ENCODE measurements around the gene MTNR1A.

Gene MTNR1A

GRCh38 chr4:186581421-186581820 lies 26.1 kb upstream of the MTNR1A start:
- no peaks in the 10 kb centered on the region for H3F3A ChIP-seq (ENCODE audit: insufficient read depth)
- H3K27ac ChIP-seq (ENCODE audit: low read depth, low read length): no peak overlapping the region
- no peaks in the 10 kb centered on the region for H3K9me3 ChIP-seq (ENCODE audit: insufficient read depth, low read length)
- H2AFZ ChIP-seq (ENCODE audit: low read depth, low read length, severe bottlenecking): no peak overlapping the region
- H3K4me2 ChIP-seq (ENCODE audit: low read depth, low read length, poor library complexity, severe bottlenecking): no peak overlapping the region
- H4K20me1 ChIP-seq (ENCODE audit: low read depth, low read length): no peaks in the 10 kb centered on the region
- no peak overlapping the region for H3K4me3 ChIP-seq (ENCODE audit: insufficient read depth, low read length, poor library complexity, severe bottlenecking)
- no peaks in the 10 kb centered on the region for H3K79me2 ChIP-seq (ENCODE audit: insufficient read depth, low read length)
- TF ChIP-seq EZH2phosphoT487 (conservative IDR thresholded peaks at IDR 0.05; ENCODE audit: low read length) (no peak), CTCF (IDR thresholded peaks at IDR 0.05; ENCODE audit: insufficient read depth, low read length, poor library complexity, severe bottlenecking) (no peak)
- H3K27me3 ChIP-seq (ENCODE audit: low read length): no peaks in the 10 kb centered on the region
- H3K36me3 ChIP-seq (ENCODE audit: low read length): no peaks in the 10 kb centered on the region
- H3K9me2 ChIP-seq (replicated peaks; ENCODE audit: insufficient read depth, low read length): no peaks in the 10 kb centered on the region
- no peak overlapping the region for H3K9ac ChIP-seq (ENCODE audit: low read length)

GRCh38 chr4:186580669-186581068 lies 25.3 kb upstream of the MTNR1A start:
- Histone ChIP-seq H3F3A (ENCODE audit: insufficient read depth) (no peaks in the 10 kb centered on the region), H3K4me3 (ENCODE audit: insufficient read depth, low read length, poor library complexity, severe bottlenecking) (no peak overlapping the region), H3K4me2 (ENCODE audit: low read depth, low read length, poor library complexity, severe bottlenecking) (no peak overlapping the region), H3K27ac (ENCODE audit: low read depth, low read length) (no peak overlapping the region), H3K9ac (ENCODE audit: low read length) (no peak overlapping the region), H3K36me3 (ENCODE audit: low read length) (no peaks in the 10 kb centered on the region), H3K9me2 (replicated peaks; ENCODE audit: insufficient read depth, low read length) (no peaks in the 10 kb centered on the region), H3K27me3 (ENCODE audit: low read length) (no peaks in the 10 kb centered on the region), H3K79me2 (ENCODE audit: insufficient read depth, low read length) (no peaks in the 10 kb centered on the region), H4K20me1 (ENCODE audit: low read depth, low read length) (no peaks in the 10 kb centered on the region), H3K9me3 (ENCODE audit: insufficient read depth, low read length) (no peaks in the 10 kb centered on the region), H2AFZ (ENCODE audit: low read depth, low read length, severe bottlenecking) (no peak overlapping the region)
- TF ChIP-seq CTCF (IDR thresholded peaks at IDR 0.05; ENCODE audit: insufficient read depth, low read length, poor library complexity, severe bottlenecking) (no peak), EZH2phosphoT487 (conservative IDR thresholded peaks at IDR 0.05; ENCODE audit: low read length) (no peak)

- Histone ChIP-seq H3K27me3 (ENCODE audit: low read length) (no peaks in the 10 kb centered on the region), H3K9me2 (replicated peaks; ENCODE audit: insufficient read depth, low read length) (no peaks in the 10 kb centered on the region), H3K4me2 (ENCODE audit: low read depth, low read length, poor library complexity, severe bottlenecking) (no peak overlapping the region), H4K20me1 (ENCODE audit: low read depth, low read length) (no peaks in the 10 kb centered on the region), H3K9me3 (ENCODE audit: insufficient read depth, low read length) (no peaks in the 10 kb centered on the region), H3K9ac (ENCODE audit: low read length) (no peak overlapping the region), H3K27ac (ENCODE audit: low read depth, low read length) (no peak overlapping the region), H3K4me3 (ENCODE audit: insufficient read depth, low read length, poor library complexity, severe bottlenecking) (no peak overlapping the region), H3K36me3 (ENCODE audit: low read length) (no peaks in the 10 kb centered on the region), H3F3A (ENCODE audit: insufficient read depth) (no peaks in the 10 kb centered on the region), H3K79me2 (ENCODE audit: insufficient read depth, low read length) (no peaks in the 10 kb centered on the region), H2AFZ (ENCODE audit: low read depth, low read length, severe bottlenecking) (no peak overlapping the region)
- no peak for TF ChIP-seq EZH2phosphoT487 (conservative IDR thresholded peaks at IDR 0.05; ENCODE audit: low read length)
- TF ChIP-seq CTCF (IDR thresholded peaks at IDR 0.05; ENCODE audit: insufficient read depth, low read length, poor library complexity, severe bottlenecking): no peak
Measured at GRCh38 chr4:186570193-186570996, 15.0 kb upstream of the MTNR1A start.
